C4-2B (cell line): ENCODE data around the gene SIL1.

Experiments
- ZFX ChIP-seq: fragments of 450-650 bp; IDR thresholded peaks from 2 replicates; pipeline ENCODE4 v1.6.1; 2017
- TF ChIP-seq, protein P1 (sequence below): fragments of 450-650 bp; conservative IDR thresholded peaks from 2 replicates; pipeline ENCODE4 v1.5.1; 2017; ENCODE audit warnings: mild to moderate bottlenecking

DNA sequence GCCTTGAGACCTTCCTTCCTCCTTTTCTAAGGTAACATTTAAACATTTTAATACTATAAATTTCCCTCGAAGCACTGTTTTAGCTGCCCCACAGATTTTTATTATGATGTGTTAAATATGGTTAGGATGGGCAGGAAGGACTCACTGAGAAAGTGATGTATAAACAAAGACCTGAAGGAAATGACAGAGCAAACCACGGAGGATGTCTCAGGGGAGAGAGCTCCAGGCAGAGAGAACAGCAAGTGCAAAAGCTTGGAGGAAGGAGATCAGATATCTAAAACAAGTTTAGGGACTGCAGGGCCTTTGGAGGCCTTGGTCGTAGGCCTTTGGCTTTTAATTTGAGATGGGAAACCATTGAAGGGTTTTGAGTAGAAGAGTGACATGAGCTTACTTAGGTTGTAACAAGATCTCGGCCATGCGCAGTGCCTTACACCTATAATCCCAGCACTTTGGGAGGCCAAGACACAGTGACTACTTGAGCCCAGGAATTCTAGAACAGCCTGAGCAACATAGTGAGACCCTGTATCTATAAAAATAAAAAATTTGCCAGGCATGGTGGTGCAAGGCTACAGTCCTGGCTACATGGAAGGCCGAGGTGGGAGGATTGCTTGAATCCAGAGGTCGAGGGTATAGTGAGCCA lies 287.5 kb downstream of the SIL1 start:
- TF ChIP-seq, protein P1, sequence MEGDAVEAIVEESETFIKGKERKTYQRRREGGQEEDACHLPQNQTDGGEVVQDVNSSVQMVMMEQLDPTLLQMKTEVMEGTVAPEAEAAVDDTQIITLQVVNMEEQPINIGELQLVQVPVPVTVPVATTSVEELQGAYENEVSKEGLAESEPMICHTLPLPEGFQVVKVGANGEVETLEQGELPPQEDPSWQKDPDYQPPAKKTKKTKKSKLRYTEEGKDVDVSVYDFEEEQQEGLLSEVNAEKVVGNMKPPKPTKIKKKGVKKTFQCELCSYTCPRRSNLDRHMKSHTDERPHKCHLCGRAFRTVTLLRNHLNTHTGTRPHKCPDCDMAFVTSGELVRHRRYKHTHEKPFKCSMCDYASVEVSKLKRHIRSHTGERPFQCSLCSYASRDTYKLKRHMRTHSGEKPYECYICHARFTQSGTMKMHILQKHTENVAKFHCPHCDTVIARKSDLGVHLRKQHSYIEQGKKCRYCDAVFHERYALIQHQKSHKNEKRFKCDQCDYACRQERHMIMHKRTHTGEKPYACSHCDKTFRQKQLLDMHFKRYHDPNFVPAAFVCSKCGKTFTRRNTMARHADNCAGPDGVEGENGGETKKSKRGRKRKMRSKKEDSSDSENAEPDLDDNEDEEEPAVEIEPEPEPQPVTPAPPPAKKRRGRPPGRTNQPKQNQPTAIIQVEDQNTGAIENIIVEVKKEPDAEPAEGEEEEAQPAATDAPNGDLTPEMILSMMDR, result no peak
- no peak for TF ChIP-seq ZFX
